ENCODE results near the gene ZBTB42.

ZBTB42 gene

GRCh38 chr14:104777808-104778249 is 23.1 kb upstream of the ZBTB42 start:
- Histone ChIP-seq H3K27ac (ENCODE audit: low read depth, low read length) (no peak overlapping the region), H3K9me2 (replicated peaks; ENCODE audit: control insufficient read depth, low read length) (no peaks in the 10 kb centered on the region), H3F3A (ENCODE audit: control insufficient read depth, insufficient read depth) (no peaks in the 10 kb centered on the region), H3K79me2 (ENCODE audit: control insufficient read depth, low read length) (no peaks in the 10 kb centered on the region), H3K4me1 (ENCODE audit: control insufficient read depth, low read length) (no peaks in the 10 kb centered on the region), H3K36me3 (ENCODE audit: control insufficient read depth, low read length) (peaks cover 54% of the 10 kb centered on the region), H3K9me3 (ENCODE audit: control insufficient read depth, insufficient read depth, low read length) (no peaks in the 10 kb centered on the region; the same call in 1 of the 2 replicates), H4K20me1 (ENCODE audit: control insufficient read depth, insufficient read depth, low read depth, low read length) (no peaks in the 10 kb centered on the region), H3K4me3 (ENCODE audit: low read length) (no peak overlapping the region), H3K4me2 (ENCODE audit: low read length) (no peak overlapping the region), H3K27me3 (ENCODE audit: control insufficient read depth, low read length) (no peaks in the 10 kb centered on the region)
- TF ChIP-seq CTCF (IDR thresholded peaks at IDR 0.05; ENCODE audit: low read depth, low read length, poor library complexity, severe bottlenecking) (no peak), EZH2phosphoT487 (IDR thresholded peaks at IDR 0.05; ENCODE audit: borderline replicate concordance, low read length) (no peak)

GRCh38 chr14:104778694-104779331 is 22.1 kb upstream of the ZBTB42 start:
- Histone ChIP-seq H4K20me1 (ENCODE audit: control insufficient read depth, insufficient read depth, low read depth, low read length) (no peaks in the 10 kb centered on the region), H3K27ac (ENCODE audit: low read depth, low read length) (no peak overlapping the region), H3K4me3 (ENCODE audit: low read length) (no peak overlapping the region), H3K4me2 (ENCODE audit: low read length) (no peak overlapping the region), H3K4me1 (ENCODE audit: control insufficient read depth, low read length) (no peaks in the 10 kb centered on the region), H3K36me3 (ENCODE audit: control insufficient read depth, low read length) (peaks cover 44% of the 10 kb centered on the region), H3F3A (ENCODE audit: control insufficient read depth, insufficient read depth) (no peaks in the 10 kb centered on the region), H3K9me2 (replicated peaks; ENCODE audit: control insufficient read depth, low read length) (no peaks in the 10 kb centered on the region), H3K27me3 (ENCODE audit: control insufficient read depth, low read length) (no peaks in the 10 kb centered on the region), H3K9me3 (ENCODE audit: control insufficient read depth, insufficient read depth, low read length) (no peaks in the 10 kb centered on the region), H3K79me2 (ENCODE audit: control insufficient read depth, low read length) (no peaks in the 10 kb centered on the region)
- TF ChIP-seq CTCF (IDR thresholded peaks at IDR 0.05; ENCODE audit: low read depth, low read length, poor library complexity, severe bottlenecking) (no peak), EZH2phosphoT487 (IDR thresholded peaks at IDR 0.05; ENCODE audit: borderline replicate concordance, low read length) (no peak)

GRCh38 chr14:104779776-104780512 is 21.0 kb upstream of the ZBTB42 start:
- H3K27ac ChIP-seq (ENCODE audit: low read depth, low read length): no peak overlapping the region
- no peaks in the 10 kb centered on the region for H3F3A ChIP-seq (ENCODE audit: control insufficient read depth, insufficient read depth)
- no peaks in the 10 kb centered on the region for H3K9me2 ChIP-seq (replicated peaks; ENCODE audit: control insufficient read depth, low read length)
- TF ChIP-seq CTCF (IDR thresholded peaks at IDR 0.05; ENCODE audit: low read depth, low read length, poor library complexity, severe bottlenecking) (no peak), EZH2phosphoT487 (IDR thresholded peaks at IDR 0.05; ENCODE audit: borderline replicate concordance, low read length) (no peak)
- no peaks in the 10 kb centered on the region for H4K20me1 ChIP-seq (ENCODE audit: control insufficient read depth, insufficient read depth, low read depth, low read length)
- no peaks in the 10 kb centered on the region for H3K79me2 ChIP-seq (ENCODE audit: control insufficient read depth, low read length)
- H3K4me1 ChIP-seq (ENCODE audit: control insufficient read depth, low read length): no peaks in the 10 kb centered on the region
- H3K27me3 ChIP-seq (ENCODE audit: control insufficient read depth, low read length): no peaks in the 10 kb centered on the region
- H3K4me3 ChIP-seq (ENCODE audit: low read length): no peak overlapping the region
- peaks cover 35% of the 10 kb centered on the region for H3K36me3 ChIP-seq (ENCODE audit: control insufficient read depth, low read length)
- H3K4me2 ChIP-seq (ENCODE audit: low read length): no peak overlapping the region
- H3K9me3 ChIP-seq (ENCODE audit: control insufficient read depth, insufficient read depth, low read length): no peaks in the 10 kb centered on the region

Measured in DOHH2 (cell line).